ENCODE data around the gene DRC7.

DRC7 gene

GRCh38 chr16:57694725-57695679, at the start of gene DRC7:
Gene DRC7, plus strand, starts transcription at chr16:57694806. Its CDS starts 3,144 bp downstream, at chr16:57697950.
- DNase-seq (ENCODE audit: low read depth in 1 of 2, low spot score in 1 of 2): no peak

GRCh38 chr16:57645169-57645568, 49.4 kb upstream of the DRC7 start:
- DNase-seq (ENCODE audit: low read depth in 1 of 2, low spot score in 1 of 2): no peak

DNA sequence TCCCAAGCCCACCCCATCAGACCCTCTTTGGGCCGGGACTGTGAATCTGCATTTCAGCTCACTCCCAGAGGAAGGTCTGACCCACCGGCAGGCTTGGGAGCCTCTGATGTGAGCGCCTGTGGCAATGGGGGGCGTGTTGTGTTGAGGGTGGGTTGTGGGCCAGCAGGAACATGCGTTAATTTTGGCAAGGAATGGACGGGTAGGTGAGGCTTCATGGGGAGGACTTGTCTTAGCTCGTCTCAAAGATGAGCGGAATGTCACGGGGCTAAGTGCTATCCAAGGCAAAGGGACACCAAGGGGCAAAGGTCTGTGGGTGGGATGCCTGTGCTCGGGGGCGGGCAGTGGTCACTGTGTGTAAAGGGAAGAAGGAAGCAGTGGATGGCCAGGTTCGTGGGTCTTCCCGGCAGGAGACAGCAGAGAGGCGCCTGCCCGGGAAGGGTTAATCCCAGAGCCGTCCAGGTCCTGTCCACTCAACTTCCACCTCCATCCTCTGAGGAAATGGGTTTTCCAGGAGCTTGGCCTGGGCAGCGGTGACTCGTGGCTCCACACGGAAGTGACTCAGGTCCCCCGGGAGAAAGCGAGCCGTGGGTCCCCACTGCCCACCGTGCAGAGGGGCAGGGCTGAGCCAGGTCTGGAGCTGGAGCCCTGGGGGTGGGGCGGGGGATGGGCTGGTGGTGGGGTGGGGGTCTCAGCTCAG, 48.8 kb upstream of the DRC7 start:
- DNase-seq (ENCODE audit: low read depth in 1 of 2, low spot score in 1 of 2): no peak

DNA sequence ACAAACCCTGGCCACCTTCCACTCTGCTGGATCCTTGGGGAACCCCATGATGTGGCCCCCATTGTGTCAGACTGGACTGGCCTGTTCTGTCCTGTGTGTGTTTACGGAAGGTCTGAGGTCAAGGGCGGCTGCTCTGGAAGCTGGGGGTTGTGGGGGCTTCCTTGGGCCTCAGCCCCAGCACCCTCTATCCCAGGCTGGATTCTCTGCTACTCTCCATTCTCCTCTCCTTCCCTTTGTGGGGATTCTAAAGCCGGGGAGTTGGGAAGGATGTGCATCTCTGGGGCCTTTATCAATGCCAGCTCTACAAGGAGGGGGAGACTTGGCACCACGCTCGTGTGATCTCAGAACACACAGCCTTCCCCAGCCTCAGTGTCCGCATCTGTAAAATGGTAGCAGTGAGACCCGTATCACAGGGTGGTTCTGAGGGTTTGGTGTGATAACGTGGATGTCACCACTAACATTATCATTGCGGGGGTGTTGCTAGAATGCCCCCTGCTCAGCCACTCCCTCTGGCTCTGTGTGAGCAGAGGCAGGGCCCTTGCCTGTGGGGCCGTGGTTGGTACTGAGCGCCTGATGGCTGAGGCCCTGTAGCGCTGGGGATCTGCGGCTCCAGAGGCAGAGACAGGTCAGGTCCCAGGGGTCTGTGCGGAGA, 48.1 kb upstream of the DRC7 start:
- no peak for DNase-seq (ENCODE audit: low read depth in 1 of 2, low spot score in 1 of 2)

GRCh38 chr16:57647136-57647875, 47.3 kb upstream of the DRC7 start:
- DNase-seq (ENCODE audit: low read depth in 1 of 2, low spot score in 1 of 2): no peak

- no peak for DNase-seq (ENCODE audit: low read depth in 1 of 2, low spot score in 1 of 2)
Observed at GRCh38 chr16:57648125-57648524, 46.5 kb upstream of the DRC7 start.

DNA sequence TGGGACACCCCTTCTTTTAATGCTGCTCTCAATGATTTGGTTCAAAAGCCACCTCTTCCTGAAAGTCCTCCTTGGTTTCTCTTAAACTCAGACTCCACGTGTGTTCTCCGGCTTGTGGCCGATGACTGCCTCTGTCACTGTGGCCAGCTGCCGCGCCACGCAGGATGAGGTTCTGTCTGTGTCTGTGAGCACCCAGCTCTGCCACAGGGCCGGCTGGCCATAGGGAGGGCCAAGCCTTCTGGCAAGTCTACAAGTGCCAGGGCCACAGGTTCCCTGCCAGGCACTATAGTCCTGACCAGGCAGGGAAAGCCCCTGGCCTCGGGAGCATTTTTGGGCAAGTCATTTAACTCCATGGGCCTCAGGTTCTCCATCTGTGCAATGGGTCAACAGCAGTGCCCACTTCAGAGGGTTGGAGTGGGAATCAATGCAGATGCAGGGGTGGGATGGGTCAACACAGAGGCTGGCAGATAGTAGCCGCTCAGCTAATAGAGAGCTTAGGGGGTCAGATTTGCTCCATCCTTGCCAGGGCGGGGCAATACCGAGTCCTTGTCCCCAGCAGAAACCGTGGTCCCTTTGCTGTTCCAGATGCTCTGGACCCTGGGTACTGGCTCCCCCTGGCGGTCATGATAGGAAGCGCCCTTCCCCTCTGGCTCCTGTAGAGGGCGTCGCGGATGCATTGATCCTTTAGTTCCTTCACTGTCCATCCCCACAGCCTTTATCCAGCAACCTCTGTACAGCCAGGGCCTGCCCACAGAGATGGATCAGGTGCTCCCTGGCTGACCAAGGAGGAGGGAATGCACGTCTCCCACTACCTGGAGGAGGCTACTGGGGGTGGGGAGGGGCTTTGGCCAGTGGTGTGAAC, 45.8 kb upstream of the DRC7 start:
- peak; percentile 77 to 84 for DNase-seq (ENCODE audit: low read depth in 1 of 2, low spot score in 1 of 2)

GRCh38 chr16:57649443-57649751, 45.2 kb upstream of the DRC7 start:
- no peak for DNase-seq (ENCODE audit: low read depth in 1 of 2, low spot score in 1 of 2)

- DNase-seq (ENCODE audit: low read depth in 1 of 2, low spot score in 1 of 2): no peak
Observed at GRCh38 chr16:57649846-57650245, 44.8 kb upstream of the DRC7 start.

GRCh38 chr16:57651344-57652333, 43.0 kb upstream of the DRC7 start:
- no peak for DNase-seq (ENCODE audit: low read depth in 1 of 2, low spot score in 1 of 2)

DNA sequence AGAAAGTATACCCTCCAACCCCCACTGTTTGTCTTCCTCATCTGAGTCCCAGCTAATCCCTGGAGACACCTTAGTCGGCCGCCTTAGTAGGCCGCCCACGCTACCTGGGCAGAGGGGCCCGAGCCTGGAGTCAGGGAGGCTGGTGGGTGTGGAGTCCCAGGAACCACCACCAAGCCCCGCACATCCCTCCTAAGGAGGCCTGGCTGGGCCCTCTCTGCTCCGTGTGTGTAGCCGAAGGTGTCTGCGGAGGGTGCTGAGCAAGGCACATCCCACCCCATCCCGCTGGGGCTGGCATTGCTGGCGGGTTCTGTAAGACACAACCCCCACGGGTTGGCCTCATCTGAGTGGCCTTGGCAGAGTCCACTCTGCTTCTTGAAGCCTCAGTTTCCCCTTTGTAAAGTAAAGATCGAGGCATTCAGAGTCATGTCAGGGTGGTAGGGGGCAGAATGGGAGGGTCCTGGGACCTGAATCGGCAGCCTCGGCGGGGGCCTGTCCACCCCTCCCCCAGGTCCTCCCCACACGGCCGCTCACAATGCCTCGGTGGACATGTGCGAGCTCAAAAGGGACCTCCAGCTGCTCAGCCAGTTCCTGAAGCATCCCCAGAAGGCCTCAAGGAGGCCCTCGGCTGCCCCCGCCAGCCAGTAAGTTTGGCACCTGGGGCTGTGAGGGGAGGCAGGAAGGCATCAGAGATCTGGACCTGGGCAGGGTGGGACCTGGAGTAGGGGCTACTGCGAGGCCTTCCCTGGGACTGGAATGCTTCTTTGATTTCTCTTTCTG, 41.7 kb upstream of the DRC7 start:
- no peak for DNase-seq (ENCODE audit: low read depth in 1 of 2, low spot score in 1 of 2)

DNA sequence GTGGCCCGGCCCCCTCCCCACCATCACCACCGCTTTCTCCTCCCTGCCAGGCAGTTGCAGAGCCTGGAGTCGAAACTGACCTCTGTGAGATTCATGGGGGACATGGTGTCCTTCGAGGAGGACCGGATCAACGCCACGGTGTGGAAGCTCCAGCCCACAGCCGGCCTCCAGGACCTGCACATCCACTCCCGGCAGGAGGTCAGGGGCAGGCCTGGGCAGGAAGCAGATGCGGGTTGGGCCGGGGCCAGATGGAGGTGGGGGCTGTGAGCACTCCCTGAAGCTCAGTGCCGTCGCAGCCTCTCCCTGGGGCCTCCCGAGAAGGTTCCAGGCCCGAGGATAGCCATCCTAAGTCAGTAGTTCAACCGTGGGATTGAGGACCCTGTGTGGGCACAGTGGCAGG, 40.7 kb upstream of the DRC7 start:
- no peak for DNase-seq (ENCODE audit: low read depth in 1 of 2, low spot score in 1 of 2)

DNA sequence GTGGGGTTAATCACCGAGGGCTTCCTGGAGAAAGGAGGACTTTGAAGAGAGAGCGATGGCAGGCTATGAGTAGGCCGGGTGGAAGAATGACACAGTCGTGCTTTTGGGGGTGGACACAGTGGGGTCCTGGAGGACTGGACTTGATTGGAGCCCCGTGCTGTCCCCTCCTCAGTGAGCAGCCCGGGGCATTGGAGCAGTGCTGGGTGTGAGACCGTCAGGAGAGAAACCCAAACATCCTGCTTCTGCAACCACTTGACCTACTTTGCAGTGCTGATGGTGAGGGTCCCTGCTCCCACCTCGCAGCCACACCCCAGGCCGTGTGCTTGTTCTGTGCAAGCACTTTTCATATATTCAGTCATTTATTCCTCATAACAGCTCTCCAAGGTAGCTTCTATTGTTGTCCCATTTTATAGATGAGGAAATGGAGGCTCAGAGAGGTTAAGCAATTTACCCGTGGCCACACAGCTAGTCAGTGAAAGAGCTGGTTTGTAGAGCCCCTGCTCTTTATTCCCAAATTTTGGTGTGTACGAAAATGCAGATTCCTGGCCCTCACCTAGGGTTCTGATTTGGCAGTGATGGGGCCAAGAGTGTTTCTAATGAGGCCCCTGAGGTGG, 38.2 kb upstream of the DRC7 start:
- DNase-seq (ENCODE audit: low read depth in 1 of 2, low spot score in 1 of 2): no peak

GRCh38 chr16:57657228-57657627, 37.4 kb upstream of the DRC7 start:
- DNase-seq (ENCODE audit: low read depth in 1 of 2, low spot score in 1 of 2): no peak

DNA sequence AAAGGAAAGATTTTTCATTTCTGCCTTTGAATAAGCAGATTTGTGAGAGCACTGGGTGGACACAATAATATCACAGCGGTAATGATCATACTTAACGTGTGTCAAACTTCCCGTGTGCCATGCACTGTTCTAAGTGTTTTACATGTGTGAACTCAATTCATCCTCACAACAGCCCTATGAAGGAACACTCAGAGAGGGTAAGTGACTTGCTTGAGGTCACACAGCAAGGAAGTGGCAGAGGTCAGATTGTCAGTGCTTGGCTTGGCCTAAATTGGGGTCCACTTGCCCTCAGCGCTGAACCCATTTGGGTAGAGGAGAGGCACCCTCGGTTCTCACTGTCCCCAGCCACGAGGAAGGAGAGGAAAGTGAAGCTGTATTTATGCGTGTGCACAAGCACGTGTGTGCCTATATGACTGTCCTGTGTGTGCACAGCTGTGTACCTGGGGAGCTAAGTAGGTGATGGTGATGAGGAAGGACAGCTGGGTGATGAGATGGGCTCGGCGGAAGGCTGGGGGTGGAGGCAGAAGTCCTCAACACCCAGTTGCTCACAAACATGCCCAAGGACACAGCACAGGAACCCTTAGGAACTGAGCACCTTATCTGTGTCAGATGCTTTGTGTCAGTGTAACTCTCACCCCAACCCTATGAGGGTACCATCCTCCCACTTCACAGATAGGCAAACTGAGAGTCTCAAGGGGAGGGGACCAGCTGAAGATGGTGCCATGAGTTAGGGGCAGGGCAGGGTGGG, 36.3 kb upstream of the DRC7 start:
- no peak for DNase-seq (ENCODE audit: low read depth in 1 of 2, low spot score in 1 of 2)

GRCh38 chr16:57658878-57659674, 35.5 kb upstream of the DRC7 start:
- no peak for DNase-seq (ENCODE audit: low read depth in 1 of 2, low spot score in 1 of 2)

Measured in activated T-helper 1 cell treated with anti-CD3 and anti-CD28 coated beads, Interleukin-2, amount 50 U/mL, for 16 hours (primary cell).